Coronary artery (tissue), 2 donors: ENCODE measurements around the gene CNGB1.
"Not testable (repeated sequence)": the region's sequence is repeated elsewhere in the genome, so short reads cannot be mapped to it uniquely, and the experiment has no call there.

Source experiments
- DNase-seq: peaks from one replicate; pipeline ENCODE4 v3.0.0-alpha.2; 2017; ENCODE audit warnings: low spot score
- H3K27ac ChIP-seq, 2 donors: fragments of 200-600 bp; sonication (generic); one replicate each; pipeline ENCODE4 v1.5.1; 2016 to 2019
- H3K4me3 ChIP-seq: fragments of 200-600 bp; sonication (generic); 2 replicates; pipeline ENCODE4 v1.5.1; 2016; ENCODE audit warnings: mild to moderate bottlenecking, moderate library complexity
- CTCF ChIP-seq: fragments of 200-600 bp; sonication (generic); IDR thresholded peaks from one replicate; pipeline ENCODE4 v1.5.1; 2019; ENCODE audit warnings: antibody characterized with exemption

The CNGB1 gene

GRCh38 chr16:57897996-57898395, 72.9 kb downstream of the CNGB1 start:
- TF ChIP-seq CTCF: no peak
- Histone ChIP-seq H3K27ac (no peak overlapping the region), H3K4me3 (no peak overlapping the region)
- no peak for DNase-seq

- DNase-seq: no peak
Measured at GRCh38 chr16:57897053-57897784, 73.7 kb downstream of the CNGB1 start.

GRCh38 chr16:57895081-57895547, 75.8 kb downstream of the CNGB1 start:
- not testable (repeated sequence) for DNase-seq, H3K27ac ChIP-seq, H3K4me3 ChIP-seq

More at GRCh38 chr16:57897053-57897784, 73.7 kb downstream of the CNGB1 start:
- no peak for TF ChIP-seq CTCF
- no peak overlapping the region for H3K27ac ChIP-seq
- H3K4me3 ChIP-seq: no peak overlapping the region

- no peak overlapping the region for H3K27ac ChIP-seq
- DNase-seq: no peak
- no peak for TF ChIP-seq CTCF
- no peak overlapping the region for H3K4me3 ChIP-seq
Measured at GRCh38 chr16:57894390-57895080, 76.4 kb downstream of the CNGB1 start.

- no peak overlapping the region for H3K4me3 ChIP-seq
- peak overlapping the region in 1 of 2 donors; percentile 65 for H3K27ac ChIP-seq
- no peak for TF ChIP-seq CTCF
- no peak for DNase-seq
Measured at GRCh38 chr16:57893559-57894389, 77.2 kb downstream of the CNGB1 start.

- no peak for DNase-seq
- Histone ChIP-seq H3K27ac (peak overlapping the region in 1 of 2 donors; percentile 65), H3K4me3 (no peak overlapping the region)
- TF ChIP-seq CTCF: no peak
Measured at GRCh38 chr16:57893217-57893558, 77.7 kb downstream of the CNGB1 start.

- no peak for DNase-seq
- Histone ChIP-seq H3K4me3 (no peak overlapping the region), H3K27ac (peak overlapping the region in 1 of 2 donors; percentile 65)
- TF ChIP-seq CTCF: no peak
Measured at GRCh38 chr16:57892447-57893096, 78.4 kb downstream of the CNGB1 start.
